GM04504 (cell line): ENCODE measurements around the gene GRM4.
"Not testable (repeated sequence)": the region's sequence is repeated elsewhere in the genome, so short reads cannot be mapped to it uniquely, and the experiment has no call there.

Experiments used
- DNase-seq: peaks from one replicate; pipeline ENCODE4 v3.0.0-alpha.2; 2012; ENCODE audit warnings: low read depth

GRM4 gene

DNA sequence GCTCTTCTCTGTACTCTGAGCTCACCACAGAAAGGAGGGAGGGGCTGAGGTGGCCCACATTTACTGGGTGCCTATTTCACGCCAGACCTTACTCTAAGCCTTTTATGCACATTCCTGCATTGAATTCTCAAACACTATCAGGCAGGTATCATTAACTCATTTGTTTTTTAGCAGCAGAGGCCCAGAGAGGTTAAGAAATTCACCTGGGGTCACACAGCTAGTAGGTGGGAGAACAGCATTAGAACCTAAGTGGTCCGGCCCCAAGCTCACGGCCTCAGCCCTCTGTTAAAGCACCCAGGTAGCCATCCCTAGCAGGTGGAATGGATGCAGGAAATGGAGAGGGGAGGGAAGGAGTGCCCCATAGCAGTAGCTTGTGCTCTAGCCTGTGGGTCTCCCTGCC, 84.5 kb downstream of the GRM4 start:
- no peak for DNase-seq

DNA sequence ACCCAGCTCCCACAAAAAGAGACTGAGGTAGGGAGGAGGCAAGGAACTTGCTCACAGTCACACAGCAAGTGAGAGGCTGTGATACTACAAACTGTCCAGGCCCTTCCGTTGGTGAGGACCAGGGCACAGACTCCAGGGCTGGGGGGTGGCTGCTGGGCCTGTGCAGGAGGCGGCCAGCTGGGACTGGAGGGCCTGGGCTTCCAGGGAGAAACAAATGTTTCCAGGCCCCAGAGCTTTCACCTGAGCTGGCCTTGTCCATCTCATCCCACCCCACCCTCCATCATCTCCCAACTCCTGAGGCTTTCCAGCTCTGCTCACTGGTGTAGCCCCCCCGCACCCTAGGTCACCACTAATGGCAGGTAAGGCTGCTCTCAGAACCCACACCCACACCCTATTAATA, 86.0 kb downstream of the GRM4 start:
- DNase-seq, result no peak

- no peak for DNase-seq
Measured at GRCh38 chr6:34059136-34059731, 86.7 kb downstream of the GRM4 start.

DNA sequence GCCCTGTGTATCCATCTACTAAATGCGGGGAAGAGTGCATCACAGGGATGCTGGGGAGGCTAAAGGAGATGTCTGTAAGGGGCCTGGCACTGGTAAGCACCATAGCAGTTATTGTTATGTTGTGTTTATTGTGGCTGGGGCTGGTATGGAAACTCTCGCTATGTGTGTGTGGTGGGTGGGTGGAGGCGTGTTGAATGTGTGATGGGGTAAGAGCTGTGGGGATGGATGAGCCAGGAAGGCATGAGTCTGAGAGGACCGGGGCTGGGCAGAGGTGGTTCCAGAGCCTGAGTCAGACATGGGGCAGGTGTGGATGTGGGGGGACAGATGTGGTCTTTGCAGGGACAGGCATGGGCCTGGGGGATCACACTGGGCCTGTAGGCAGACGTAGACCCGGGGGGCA, 88.1 kb downstream of the GRM4 start:
- no peak for DNase-seq

DNA sequence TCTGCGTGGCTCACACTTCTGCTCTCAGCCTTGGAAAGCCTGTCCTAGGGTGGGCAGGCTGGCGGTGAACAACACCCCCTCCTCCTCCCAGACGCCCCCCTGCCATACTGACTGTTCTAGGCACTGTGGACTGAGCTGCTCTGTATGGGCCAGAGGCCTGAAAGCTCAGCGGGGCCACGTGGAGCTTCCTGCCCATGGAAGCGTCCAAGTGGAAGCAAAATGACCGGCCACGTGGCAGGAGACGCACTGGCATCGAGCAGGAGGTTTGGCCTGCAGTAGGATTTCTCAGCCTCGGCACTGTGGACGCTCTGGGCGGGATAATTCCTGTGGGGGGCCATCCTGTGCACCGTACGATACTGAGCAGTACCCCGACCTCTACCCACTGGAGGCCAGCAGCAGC, 88.7 kb downstream of the GRM4 start:
- no peak for DNase-seq

GRCh38 chr6:34056305-34057108, 89.4 kb downstream of the GRM4 start:
- DNase-seq, result peak; percentile 41

- no peak for DNase-seq
Measured at GRCh38 chr6:34055223-34055933, 90.5 kb downstream of the GRM4 start.

DNA sequence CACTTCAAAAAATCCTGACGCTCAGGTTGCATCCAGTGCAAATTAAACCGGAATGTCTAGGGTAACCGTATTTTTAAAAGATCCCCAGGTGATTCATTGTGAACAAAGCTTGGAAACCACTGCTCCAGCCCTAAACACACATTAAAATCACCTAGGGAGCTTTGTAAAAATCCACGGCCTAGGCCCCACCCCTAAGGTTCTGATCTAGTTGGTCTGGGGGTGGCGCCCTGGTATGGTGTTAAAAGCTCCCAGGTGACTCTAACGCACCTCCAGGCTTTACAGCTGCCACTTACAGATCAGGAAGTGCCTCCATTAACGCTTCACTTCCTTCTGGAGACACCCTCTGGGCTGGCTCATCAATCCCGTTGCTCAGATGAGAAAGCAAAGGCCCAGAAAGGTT, 92.2 kb downstream of the GRM4 start:
- DNase-seq, result no peak

GRCh38 chr6:34052918-34053608, 92.8 kb downstream of the GRM4 start:
- no peak for DNase-seq

GRCh38 chr6:34052071-34052825, 93.6 kb downstream of the GRM4 start:
- DNase-seq, result no peak

GRCh38 chr6:34051331-34051919, 94.5 kb downstream of the GRM4 start:
- DNase-seq, result no peak

- DNase-seq, result no peak
Measured at GRCh38 chr6:34050691-34051090, 95.2 kb downstream of the GRM4 start.

DNA sequence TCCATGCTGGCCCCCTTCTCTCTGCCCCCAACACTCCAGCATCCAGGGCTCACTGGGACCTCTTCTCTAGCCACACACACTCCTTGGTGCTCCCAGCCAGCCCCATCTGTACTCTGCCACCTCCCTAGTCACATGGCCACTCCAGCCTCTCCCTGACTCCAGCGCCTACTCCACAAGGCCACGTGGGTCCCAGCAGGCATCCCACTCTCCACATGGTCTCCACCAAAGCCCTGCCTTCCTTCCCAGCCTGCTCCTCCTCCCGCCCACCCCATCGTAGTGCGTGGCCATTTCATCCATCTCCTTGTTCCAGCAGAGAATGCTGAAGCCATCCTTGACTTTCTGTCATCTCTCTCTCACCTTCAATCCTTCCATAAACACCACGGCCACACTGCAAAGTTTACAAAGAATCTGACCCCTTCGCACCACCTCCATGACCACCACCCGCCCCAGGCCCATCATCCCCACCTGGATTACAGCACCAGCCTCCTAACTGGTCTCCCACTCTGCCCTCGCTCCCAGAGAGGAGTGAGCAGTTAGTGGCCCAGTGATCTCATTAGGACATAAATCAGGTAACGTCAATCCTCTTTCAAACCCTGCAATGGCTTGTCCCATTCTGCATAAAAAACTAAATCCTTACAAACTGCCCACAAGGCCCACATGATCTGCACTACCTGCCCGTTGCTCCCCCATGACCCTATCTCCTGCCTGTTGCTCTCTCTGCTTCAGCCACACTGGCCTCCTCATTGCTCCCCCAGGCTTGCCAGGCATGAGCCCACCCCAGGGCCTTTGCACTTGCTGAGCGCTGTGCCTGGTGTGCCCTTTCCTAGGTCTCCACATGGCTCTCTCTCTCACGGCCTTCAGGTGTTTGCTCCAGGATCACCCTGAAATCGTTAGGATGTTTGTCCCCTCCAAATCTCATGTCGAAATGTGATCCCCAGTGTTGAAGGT, 96.2 kb downstream of the GRM4 start:
- no peak for DNase-seq

DNA sequence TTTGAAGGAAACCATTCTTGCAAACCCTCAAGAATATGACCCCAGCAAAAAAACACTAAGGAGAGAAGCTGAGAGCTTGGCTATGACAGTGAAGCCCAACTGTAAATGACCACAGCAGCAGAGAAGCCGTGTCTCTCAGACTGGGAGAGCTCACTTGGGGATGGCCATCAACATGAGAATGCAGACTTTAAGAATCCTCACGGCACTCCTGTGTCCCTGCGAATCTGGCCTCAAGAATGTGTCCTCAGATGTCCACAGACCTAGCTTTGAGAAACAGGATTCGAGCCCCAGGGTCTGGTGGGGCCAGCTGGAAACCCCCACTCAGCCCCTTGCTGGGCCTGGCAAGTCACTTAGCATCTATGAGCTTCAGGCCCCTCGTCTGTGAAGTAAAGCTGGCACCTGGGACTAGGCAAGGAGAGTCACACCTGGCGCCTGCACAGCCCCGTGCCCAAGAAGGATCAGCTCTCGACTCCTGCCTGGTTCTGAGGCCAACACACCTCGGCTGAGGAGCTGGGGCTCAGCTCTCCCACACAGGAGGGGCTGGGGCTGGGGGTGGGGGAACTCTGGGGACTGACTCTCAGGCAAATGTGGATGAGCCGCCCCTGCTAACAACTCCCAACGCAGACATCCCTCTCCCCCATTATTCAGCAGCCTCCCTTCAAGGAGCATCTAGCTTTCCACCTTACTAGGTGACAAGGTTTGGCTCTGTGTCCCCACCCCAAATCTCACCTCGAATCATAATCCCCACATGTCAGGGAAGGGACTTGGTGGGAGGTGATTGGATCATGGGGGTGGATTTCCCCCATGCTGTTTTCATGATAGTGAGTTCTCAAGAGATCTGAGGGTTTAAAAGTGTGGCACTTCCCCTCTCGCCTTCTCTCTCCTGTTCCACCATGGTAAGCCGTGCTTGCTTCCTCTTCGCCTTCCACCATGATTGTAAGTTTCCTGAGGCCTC, 97.7 kb downstream of the GRM4 start:
- no peak for DNase-seq

- DNase-seq, result no peak
Measured at GRCh38 chr6:34046617-34047016, 99.3 kb downstream of the GRM4 start.

DNA sequence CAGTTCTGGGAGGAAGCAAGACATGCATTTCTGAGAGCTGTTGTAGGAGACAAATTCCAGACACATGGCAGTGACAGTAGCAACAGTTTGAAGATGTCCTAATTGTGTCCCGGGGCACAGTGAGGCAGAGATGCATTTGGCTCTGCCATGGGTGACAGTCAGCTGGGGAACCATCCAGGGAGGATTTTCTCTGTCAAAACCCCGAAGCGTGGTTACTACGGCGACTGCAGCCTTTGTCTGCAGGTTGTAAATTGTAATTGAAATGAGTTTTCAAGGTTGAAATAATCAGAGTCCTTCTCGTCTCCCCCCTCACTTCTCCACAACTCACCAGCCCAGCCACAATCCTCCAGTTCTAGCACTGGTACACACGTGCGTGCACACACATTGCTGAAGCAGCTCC, 100.1 kb downstream of the GRM4 start:
- no peak for DNase-seq

DNA sequence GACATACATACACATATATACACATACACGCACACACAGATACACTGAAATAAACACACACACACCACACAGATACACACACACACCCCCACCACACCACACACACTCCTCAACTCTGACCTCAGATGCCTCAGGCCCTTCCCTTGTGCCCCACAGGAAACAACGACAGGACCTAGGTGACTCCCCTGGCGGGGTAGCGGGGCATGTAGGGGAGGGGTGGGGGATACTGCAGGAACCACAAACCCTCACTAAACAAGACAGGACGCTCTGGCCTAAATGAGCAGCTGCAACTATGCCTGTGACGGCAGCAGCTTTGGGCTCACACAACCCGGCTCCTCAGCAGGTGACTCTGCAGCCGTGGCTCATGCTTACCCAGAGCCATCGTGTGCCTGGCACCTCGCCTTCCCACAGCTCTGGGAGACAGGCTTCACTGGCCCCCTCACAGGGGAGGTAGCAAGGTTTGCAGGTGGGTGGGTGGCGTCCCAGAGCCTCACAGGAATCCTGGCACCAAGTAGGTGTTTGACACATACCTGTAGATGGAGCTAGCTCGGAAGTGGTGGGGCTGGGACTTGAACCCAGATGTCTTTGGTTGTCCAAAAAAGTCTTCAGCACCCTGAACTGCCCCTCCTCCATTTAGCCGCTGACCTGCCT, 100.8 kb downstream of the GRM4 start:
- DNase-seq, result no peak

- DNase-seq, result no peak
Measured at GRCh38 chr6:34043359-34043758, 102.5 kb downstream of the GRM4 start.

- DNase-seq, result not testable (repeated sequence)
Measured at GRCh38 chr6:34041998-34042397, 103.9 kb downstream of the GRM4 start.
